GM12878 (cell line): ENCODE results near the gene HSPBP1. TPM values are rescaled to one million over a fixed set of nuclear protein-coding genes. Genes with fewer than 3 reads are reported as not detected.

Source experiments
- ATAC-seq: fragments of 200-7000 bp; cut with Tn5 transposase; 3 replicates; pipeline ENCODE4 v1.9.1; 2020; ENCODE audit warnings: mild to moderate bottlenecking, moderate library complexity
- BruUV-seq: library from RNA; stranded (reverse); fragments of 400-500 nt; replicated peaks from 2 replicates; lab custom pipeline; 2021; lab: Mats Ljungman, UMichigan
- CTCF ChIA-PET: fragments of 300-600 bp; sonication (Branson Sonifier 250); formaldehyde crosslinking; extraction: SDS; loops from one replicate; lab custom pipeline; 2021; ENCODE audit warnings: inconsistent platforms; lab: Yijun Ruan, JAX
- POLR2A ChIA-PET: fragments of 350-600 bp; formaldehyde crosslinking; extraction: SDS; loops from one replicate; lab custom pipeline; 2021; ENCODE audit warnings: inconsistent platforms; lab: Charles Lee
- RAD21 ChIA-PET: fragments of 300-600 bp; sonication (Branson Sonifier 250); formaldehyde crosslinking; loops from one replicate; lab custom pipeline; 2023; ENCODE audit warnings: antibody characterized with exemption; ENCODE audit not compliant: unreplicated experiment; lab: Charles Lee
- SMC1A ChIA-PET: fragments of 300-600 bp; sonication (Branson Sonifier 250); formaldehyde crosslinking; loops from one replicate; lab custom pipeline; 2023; ENCODE audit not compliant: unreplicated experiment, uncharacterized antibody; lab: Charles Lee
- DNase-seq: peaks from one replicate; pipeline ENCODE4 v3.0.0-alpha.2; 2011; ENCODE audit warnings: low read depth, low spot score
- FAIRE-seq: peaks from 3 replicates; lab custom pipeline; 2011; peaks lifted over from hg19 to GRCh38; lab: Jason Lieb, UNC
- H2AFZ ChIP-seq: 2 replicates; pipeline ENCODE4 v1.6.0; 2011; ENCODE audit warnings: low read depth, low read length, control low read depth; ENCODE audit not compliant: control insufficient read depth
- H3K27ac ChIP-seq: 2 replicates; pipeline ENCODE4 v1.5.1; 2011; ENCODE audit warnings: control low read depth; ENCODE audit not compliant: control insufficient read depth, insufficient read depth
- H3K27me3 ChIP-seq, 2 experiments: replicated peaks in 1 of 2; 2 replicates each; pipeline versions ENCODE4 v1.6.0 to v1.6.1; 2011; ENCODE audit warnings: low read length in 1 of 2; ENCODE audit not compliant: control insufficient read depth in 2 of 2, insufficient read depth in 2 of 2
- H3K36me3 ChIP-seq, 2 experiments: 2 replicates each; pipeline ENCODE4 v1.5.1; 2011; ENCODE audit warnings: low read length in 1 of 2; ENCODE audit not compliant: control insufficient read depth in 2 of 2, insufficient read depth in 2 of 2
- H3K4me1 ChIP-seq: 2 replicates; pipeline ENCODE4 v1.6.1; 2011; ENCODE audit warnings: mild to moderate bottlenecking, low read length, moderate library complexity, mixed read lengths; ENCODE audit not compliant: control insufficient read depth, insufficient read depth
- H3K4me2 ChIP-seq: 2 replicates; pipeline ENCODE4 v1.6.0; 2011; ENCODE audit warnings: control low read depth; ENCODE audit not compliant: control insufficient read depth, insufficient read depth
- H3K4me3 ChIP-seq: fragments of 200-600 bp; sonication (generic); 2 replicates; pipeline ENCODE4 v1.5.1; 2016
- H3K79me2 ChIP-seq: 2 replicates; pipeline ENCODE4 v1.6.0; 2011; ENCODE audit warnings: low read length; ENCODE audit not compliant: control insufficient read depth, insufficient read depth
- H3K9ac ChIP-seq: 2 replicates; pipeline ENCODE4 v1.8.0; 2011; ENCODE audit warnings: low read length, control low read depth, mixed read lengths; ENCODE audit not compliant: control insufficient read depth, insufficient read depth
- H3K9me3 ChIP-seq: replicated peaks from 3 replicates; pipeline ENCODE4 v1.5.1; 2011; ENCODE audit warnings: mild to moderate bottlenecking, low read length; ENCODE audit not compliant: control insufficient read depth, insufficient read depth
- H4K20me1 ChIP-seq: 2 replicates; pipeline ENCODE4 v1.6.0; 2011; ENCODE audit not compliant: control insufficient read depth, insufficient read depth
- DPF2 ChIP-seq: fragments of 450-650 bp; IDR thresholded peaks from 2 replicates; pipeline ENCODE4 v1.6.1; 2017; ENCODE audit warnings: mild to moderate bottlenecking
- EED ChIP-seq: sonication (generic); IDR thresholded peaks from 2 replicates; pipeline ENCODE4 v1.6.1; 2016; ENCODE audit warnings: antibody characterized with exemption, low read depth
- EGR1 ChIP-seq, 2 experiments: IDR thresholded peaks; 1 replicate in 1 of 2; 2 replicates in 1 of 2; pipeline ENCODE4 v1.6.1; 2011 to 2012; ENCODE audit warnings: low read depth in 2 of 2, low read length in 2 of 2, borderline replicate concordance in 1 of 2, mild to moderate bottlenecking in 1 of 2, moderate library complexity in 1 of 2
- HCFC1 ChIP-seq: fragments of 150-350 bp; IDR thresholded peaks from 2 replicates; pipeline ENCODE4 v1.6.1; 2014; ENCODE audit warnings: low read length
- JUNB ChIP-seq: IDR thresholded peaks from 2 replicates; pipeline ENCODE4 v1.6.1; 2016; ENCODE audit warnings: antibody characterized with exemption, mild to moderate bottlenecking
- LARP7 ChIP-seq: fragments of 450-650 bp; IDR thresholded peaks from 2 replicates; pipeline ENCODE4 v1.6.1; 2017; ENCODE audit warnings: mild to moderate bottlenecking
- NR2C2 ChIP-seq: IDR thresholded peaks from 2 replicates; pipeline ENCODE4 v1.6.1; 2011; ENCODE audit warnings: borderline replicate concordance, low read depth; ENCODE audit not compliant: control insufficient read depth, insufficient read length
- NR2F1 ChIP-seq: fragments of 450-650 bp; conservative IDR thresholded peaks from 2 replicates; pipeline ENCODE4 v1.6.1; 2017; ENCODE audit warnings: mild to moderate bottlenecking
- POLR2A ChIP-seq: IDR thresholded peaks from 2 replicates; pipeline ENCODE4 v1.6.1; 2011; ENCODE audit warnings: low read depth, mild to moderate bottlenecking, low read length
- RB1 ChIP-seq: fragments of 450-650 bp; formaldehyde crosslinking; IDR thresholded peaks from 2 replicates; pipeline ENCODE4 v1.6.1; 2017; ENCODE audit warnings: mild to moderate bottlenecking, borderline replicate concordance
- SIN3A ChIP-seq: IDR thresholded peaks from 2 replicates; pipeline ENCODE4 v1.6.1; 2012; ENCODE audit warnings: low read depth, low read length, improper control_type of control experiment
- SMAD1 ChIP-seq: fragments of 450-650 bp; IDR thresholded peaks from 2 replicates; pipeline ENCODE4 v1.6.1; 2018; ENCODE audit warnings: mild to moderate bottlenecking, low read depth; ENCODE audit not compliant: partially characterized antibody
- YY1 ChIP-seq: IDR thresholded peaks from 2 replicates; pipeline ENCODE4 v1.6.1; 2011; ENCODE audit warnings: low read depth, mild to moderate bottlenecking, low read length
- ZBTB4 ChIP-seq: fragments of 450-650 bp; formaldehyde crosslinking; IDR thresholded peaks from 2 replicates; pipeline ENCODE4 v1.4.0; 2022; ENCODE audit warnings: mild to moderate bottlenecking, moderate library complexity
- ZNF207 ChIP-seq: fragments of 450-650 bp; IDR thresholded peaks from 2 replicates; pipeline ENCODE4 v1.6.1; 2014; ENCODE audit warnings: antibody characterized with exemption, mild to moderate bottlenecking, borderline replicate concordance
- ZNF384 ChIP-seq: IDR thresholded peaks from 2 replicates; pipeline ENCODE4 v1.6.1; 2012; ENCODE audit warnings: low read depth, mild to moderate bottlenecking, low read length, improper control_type of control experiment, borderline replicate concordance
- ZSCAN29 ChIP-seq: fragments of 450-650 bp; IDR thresholded peaks from 2 replicates; pipeline ENCODE4 v1.6.1; 2017; ENCODE audit warnings: mild to moderate bottlenecking, moderate library complexity
- WGBS: methylation state at CpG from one replicate; pipeline ENCODE4 v1.1.6; 2016; ENCODE audit warnings: low lambda C conversion rate; ENCODE audit not compliant: insufficient replicate concordance, insufficient coverage; ENCODE audit errors: missing lambda C conversion rate; 5-methylcytosine and 5-hydroxymethylcytosine counted together
- in situ Hi-C: fragments of 300-500 bp; cut with MboI; formaldehyde crosslinking; loops from 9 replicates; pipeline ENCODE4 v1.14.3; 2018; ENCODE audit warnings: mixed read lengths
- intact Hi-C: fragments of 100-400 bp; cut with micrococcal nuclease; formaldehyde crosslinking; loops from one replicate; pipeline ENCODE4 v1.14.2; 2022; ENCODE audit not compliant: unreplicated experiment
- polyA plus RNA-seq, 11 experiments: library from polyadenylated mRNA; depleted of rRNA in 4 of 11; unstranded in 6 of 11; stranded (reverse) in 5 of 11; fragments of >200 nt; fragmentation: Nextera tagmentation in 4 of 11; fragmentation: Illumina TruSeq in 1 of 11; extraction: Ambion mirVana in 4 of 11; extraction: Trizol in 1 of 11; gene quantifications; 1 replicate in 1 of 11; 2 replicates in 10 of 11; pipeline versions ENCODE4 v1.2.1 to v1.2.3, GENCODE V29; 2011 to 2016; ENCODE audit warnings: inconsistent platforms in 2 of 11, missing spikeins in 2 of 11, low read depth in 1 of 11
- total RNA-seq, 4 experiments: library from RNA; depleted of rRNA in 3 of 4; stranded (reverse); fragments of >200 nt in 3 of 4; fragmentation: Illumina TruSeq in 1 of 4; extraction: Trizol in 1 of 4; gene quantifications; 2 replicates each; pipeline versions ENCODE4 v1.2.1 to v1.2.3, GENCODE V29; 2013 to 2021

HSPBP1 gene
- total and polyA plus RNA-seq, 10 of the 15 experiments (the other 5 are each of a cell fraction or from before 2014, with no cell fraction given), result 0.18 to 83.3 (median 23.0) TPM

- no peak overlapping the region for H3K27ac ChIP-seq
- H3K4me1 ChIP-seq, result no peaks in the 10 kb centered on the region
- H3K9me3 ChIP-seq, result no peaks in the 10 kb centered on the region
- TF ChIP-seq NR2F1, result no peak
- TF ChIP-seq DPF2, result no peak
- no peak for TF ChIP-seq YY1
- TF ChIP-seq ZNF207, result no peak
- no peak for TF ChIP-seq NR2C2
- TF ChIP-seq ZNF384, result no peak
- TF ChIP-seq EGR1 (IDR thresholded peaks at IDR 0.05; ENCODE audit: borderline replicate concordance in 1 of 2, low read depth in 2 of 2, low read length in 2 of 2), result no peak
- no peak for TF ChIP-seq SMAD1
- TF ChIP-seq JUNB, result no peak
- no peak for TF ChIP-seq ZBTB4 (CRISPR knock-in tag)
- no peak for TF ChIP-seq RB1
- no peak for TF ChIP-seq LARP7
- no peak for TF ChIP-seq POLR2A
- no peak for TF ChIP-seq ZSCAN29
- no peak for TF ChIP-seq EED
- TF ChIP-seq SIN3A, result no peak
- no peak for TF ChIP-seq HCFC1
- ChIA-PET RAD21 (no interaction called here), CTCF (interaction anchor here (1.2 to 2.7 kb wide), 3 partner anchors 17 to 30 kb away, joined by 4 to 13 read pairs (median 6); partner anchors contain the start of gene KMT5C), SMC1A (interaction anchor here (1.2 kb wide), 1 partner anchor 21 kb away, joined by 5 read pairs; no protein-coding TSS in a partner anchor), POLR2A (interaction anchor here (0.8 kb wide), 1 partner anchor 17 kb away, joined by 3 read pairs; the partner anchor contains the start of gene KMT5C)
- no peaks in the 10 kb centered on the region for H3K27me3 ChIP-seq
- no peak overlapping the region for H3K4me2 ChIP-seq
- no peak overlapping the region for H3K9ac ChIP-seq
- in situ Hi-C loops (no loop called here), intact Hi-C loops (no loop called here)
- no TSS peak for BruUV-seq
- H3K79me2 ChIP-seq, result no peaks in the 10 kb centered on the region
- no peaks in the 10 kb centered on the region for H4K20me1 ChIP-seq
- WGBS, result 19% methylated on average over 12 of the region's 12 CpGs
- no peaks in the 10 kb centered on the region for H3K36me3 ChIP-seq
- no peak for FAIRE-seq
- no peak for ATAC-seq
- no peak overlapping the region for H2AFZ ChIP-seq
- H3K4me3 ChIP-seq, result no peak overlapping the region
- DNase-seq, result no peak
Measured at GRCh38 chr19:55322204-55322885, 42.4 kb upstream of the HSPBP1 start.
